Ascending aorta (tissue), 2 donors: ENCODE results near the gene GRM7. TPM values are rescaled to one million over a fixed set of nuclear protein-coding genes. Genes with fewer than 3 reads are reported as not detected.

Experiments used
- DNase-seq, 2 donors: peaks; one replicate each; pipeline ENCODE4 v3.0.0-alpha.2; 2019; ENCODE audit warnings: low spot score in 2 of 2
- H3K27ac ChIP-seq, 2 donors: fragments of 200-600 bp; sonication (generic); one replicate each; pipeline ENCODE4 v1.5.1; 2016 to 2017; ENCODE audit warnings: mild to moderate bottlenecking in 1 of 2
- H3K27me3 ChIP-seq: fragments of 200-600 bp; sonication (generic); one replicate; pipeline ENCODE4 v1.5.1; 2017
- H3K36me3 ChIP-seq, 2 donors: fragments of 200-600 bp; sonication (generic); one replicate each; pipeline ENCODE4 v1.5.1; 2016
- H3K4me1 ChIP-seq, 2 donors: fragments of 200-600 bp; sonication (generic); one replicate each; pipeline ENCODE4 v1.5.1; 2016 to 2017; ENCODE audit warnings: mild to moderate bottlenecking in 1 of 2
- H3K4me3 ChIP-seq, 2 donors: fragments of 200-600 bp; sonication (generic); one replicate each; pipeline ENCODE4 v1.5.1; 2016 to 2017; ENCODE audit warnings: mild to moderate bottlenecking in 1 of 2
- H3K9me3 ChIP-seq, 2 donors: fragments of 200-600 bp; sonication (generic); one replicate each; pipeline ENCODE4 v1.5.1; 2016
- intact Hi-C: fragments of 100-400 bp; cut with DNase I; formaldehyde crosslinking; loops from one replicate; pipeline ENCODE4 v1.15.1; 2023
- total RNA-seq: library from RNA; depleted of rRNA; stranded (reverse); fragments of >200 nt; gene quantifications from one replicate; pipeline ENCODE4 v1.1.0, GENCODE V29; 2016
- TF ChIP-seq, protein P1 (sequence below), 3 experiments: fragments of 200-600 bp in 2 of 3; fragments of 450-650 bp in 1 of 3; sonication (generic) in 2 of 3; IDR thresholded peaks; one replicate each; pipeline ENCODE4 v1.5.1; 2016 to 2019; ENCODE audit warnings: antibody characterized with exemption in 3 of 3, mild to moderate bottlenecking in 1 of 3, moderate library complexity in 1 of 3

GRM7 gene
- total RNA-seq, 1 donor from 2014 or later: 4.8 TPM

DNA sequence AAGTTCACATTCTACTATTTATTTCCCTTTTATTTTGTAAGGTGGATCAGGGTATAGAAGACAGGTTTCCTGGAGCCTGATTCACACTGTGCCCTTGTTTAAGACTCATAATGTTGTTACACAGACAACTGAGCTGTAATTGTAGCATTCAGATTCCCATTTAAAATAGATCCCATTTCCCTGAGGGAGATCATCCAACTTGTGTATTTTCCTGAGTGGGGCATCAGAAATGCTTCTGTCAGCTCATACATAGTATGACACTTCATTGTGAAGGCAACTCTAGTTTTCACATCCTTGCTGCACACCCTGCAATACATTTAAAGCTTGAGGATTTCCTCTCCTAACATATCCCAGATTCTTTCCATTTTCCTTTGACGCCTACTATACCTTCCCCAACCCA, 659.7 kb downstream of the GRM7 start:
- intact Hi-C loops: no loop called here
- no peak for DNase-seq
- TF ChIP-seq, protein P1, sequence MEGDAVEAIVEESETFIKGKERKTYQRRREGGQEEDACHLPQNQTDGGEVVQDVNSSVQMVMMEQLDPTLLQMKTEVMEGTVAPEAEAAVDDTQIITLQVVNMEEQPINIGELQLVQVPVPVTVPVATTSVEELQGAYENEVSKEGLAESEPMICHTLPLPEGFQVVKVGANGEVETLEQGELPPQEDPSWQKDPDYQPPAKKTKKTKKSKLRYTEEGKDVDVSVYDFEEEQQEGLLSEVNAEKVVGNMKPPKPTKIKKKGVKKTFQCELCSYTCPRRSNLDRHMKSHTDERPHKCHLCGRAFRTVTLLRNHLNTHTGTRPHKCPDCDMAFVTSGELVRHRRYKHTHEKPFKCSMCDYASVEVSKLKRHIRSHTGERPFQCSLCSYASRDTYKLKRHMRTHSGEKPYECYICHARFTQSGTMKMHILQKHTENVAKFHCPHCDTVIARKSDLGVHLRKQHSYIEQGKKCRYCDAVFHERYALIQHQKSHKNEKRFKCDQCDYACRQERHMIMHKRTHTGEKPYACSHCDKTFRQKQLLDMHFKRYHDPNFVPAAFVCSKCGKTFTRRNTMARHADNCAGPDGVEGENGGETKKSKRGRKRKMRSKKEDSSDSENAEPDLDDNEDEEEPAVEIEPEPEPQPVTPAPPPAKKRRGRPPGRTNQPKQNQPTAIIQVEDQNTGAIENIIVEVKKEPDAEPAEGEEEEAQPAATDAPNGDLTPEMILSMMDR (IDR thresholded peaks at IDR 0.05): no peak

DNA sequence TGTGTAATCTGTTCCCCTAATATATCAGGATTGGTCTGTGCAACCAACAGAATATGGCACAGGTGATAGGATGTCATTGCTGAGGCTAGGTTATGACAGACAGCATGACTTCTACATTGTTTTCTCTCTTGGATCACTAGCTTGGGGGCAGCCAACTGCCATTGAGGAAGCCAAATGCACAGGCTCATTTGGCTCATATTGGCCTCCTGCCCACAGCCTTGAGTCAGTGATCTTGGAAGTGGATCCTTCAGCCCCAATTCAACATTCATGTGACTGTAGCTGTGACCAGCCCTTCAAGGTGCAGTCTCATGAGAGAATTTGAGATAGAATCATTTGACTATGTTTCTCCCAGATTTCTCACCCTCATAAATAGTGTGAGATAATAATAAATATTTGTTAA, 675.6 kb downstream of the GRM7 start:
- intact Hi-C loops: no loop called here

More for the DNA sequence above, 659.7 kb downstream of the GRM7 start:
- H3K27me3 ChIP-seq: no peaks in the 10 kb centered on the region
- H3K9me3 ChIP-seq: peaks cover 0 to 6% of the 10 kb centered on the region in 2 donors
- H3K36me3 ChIP-seq: no peaks in the 10 kb centered on the region
- H3K4me1 ChIP-seq: peaks cover 0 to 10% of the 10 kb centered on the region in 2 donors
- no peak overlapping the region for H3K27ac ChIP-seq
- H3K4me3 ChIP-seq: no peak overlapping the region

DNA sequence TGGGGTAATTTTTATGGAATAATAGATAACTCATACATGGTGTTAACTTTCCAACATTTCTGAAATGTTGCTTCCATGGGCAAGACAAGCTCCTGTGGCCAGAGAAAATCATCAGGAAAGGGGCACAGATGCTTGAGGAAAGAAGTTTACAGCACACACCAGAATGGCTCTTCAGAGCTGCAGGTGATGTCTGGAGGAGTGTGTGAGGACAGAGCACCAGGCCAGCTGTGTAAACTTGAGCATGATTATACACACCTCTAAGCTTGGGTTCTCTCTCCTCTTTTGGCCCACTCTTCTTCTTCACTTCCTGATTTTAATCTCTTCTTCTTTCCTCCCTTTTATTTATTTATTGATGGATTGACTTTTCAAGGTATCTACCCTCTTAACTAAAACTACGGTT, 676.0 kb downstream of the GRM7 start:
- Histone ChIP-seq H3K27ac (no peak overlapping the region), H3K36me3 (no peaks in the 10 kb centered on the region), H3K4me3 (no peak overlapping the region), H3K9me3 (no peaks in the 10 kb centered on the region), H3K27me3 (no peaks in the 10 kb centered on the region), H3K4me1 (peaks cover 2 to 10% of the 10 kb centered on the region in 2 donors)
- intact Hi-C loops: no loop called here
- no peak for DNase-seq
- TF ChIP-seq, protein P1 (IDR thresholded peaks at IDR 0.05): no peak

More for the DNA sequence above, 675.6 kb downstream of the GRM7 start:
- Histone ChIP-seq H3K36me3 (no peaks in the 10 kb centered on the region), H3K9me3 (no peaks in the 10 kb centered on the region), H3K4me1 (peaks cover 2 to 10% of the 10 kb centered on the region in 2 donors), H3K27me3 (no peaks in the 10 kb centered on the region), H3K27ac (no peak overlapping the region), H3K4me3 (no peak overlapping the region)
- TF ChIP-seq, protein P1 (IDR thresholded peaks at IDR 0.05): no peak
- DNase-seq: peak; percentile 9 to 70

DNA sequence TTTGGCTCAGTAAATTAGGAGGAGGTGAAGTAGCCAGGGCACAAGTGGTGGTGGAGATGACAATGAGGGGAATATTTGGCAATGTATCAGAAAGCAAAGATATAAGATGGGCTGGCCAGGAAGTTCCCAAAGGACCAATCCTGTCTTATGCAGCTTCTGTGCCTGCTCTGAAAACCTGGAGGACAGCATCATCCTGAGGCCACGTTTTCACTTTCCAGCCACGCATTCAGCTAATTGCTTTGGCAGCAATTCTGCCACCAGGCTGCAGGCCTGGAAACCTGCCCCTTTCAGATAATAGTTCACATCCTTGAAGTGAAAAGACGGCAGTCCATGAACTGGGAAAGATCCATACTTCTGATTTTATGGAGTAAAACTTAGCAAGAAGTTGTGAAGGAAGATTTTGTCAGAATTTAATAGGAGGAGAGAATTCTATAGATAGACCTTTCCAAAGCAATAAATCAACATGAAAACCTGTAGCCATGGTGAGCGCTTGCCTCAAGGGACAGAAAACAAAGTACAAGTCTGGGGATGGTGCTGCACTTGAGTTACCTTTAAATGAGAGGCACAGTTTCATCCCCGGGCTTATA, 682.5 kb downstream of the GRM7 start:
- intact Hi-C loops: no loop called here
- no peak overlapping the region for H3K4me3 ChIP-seq
- H3K9me3 ChIP-seq: no peaks in the 10 kb centered on the region
- H3K4me1 ChIP-seq: peaks cover 0 to 2% of the 10 kb centered on the region in 2 donors
- H3K36me3 ChIP-seq: no peaks in the 10 kb centered on the region
- DNase-seq: no peak
- no peaks in the 10 kb centered on the region for H3K27me3 ChIP-seq
- TF ChIP-seq, protein P1 (IDR thresholded peaks at IDR 0.05): no peak
- no peak overlapping the region for H3K27ac ChIP-seq

DNA sequence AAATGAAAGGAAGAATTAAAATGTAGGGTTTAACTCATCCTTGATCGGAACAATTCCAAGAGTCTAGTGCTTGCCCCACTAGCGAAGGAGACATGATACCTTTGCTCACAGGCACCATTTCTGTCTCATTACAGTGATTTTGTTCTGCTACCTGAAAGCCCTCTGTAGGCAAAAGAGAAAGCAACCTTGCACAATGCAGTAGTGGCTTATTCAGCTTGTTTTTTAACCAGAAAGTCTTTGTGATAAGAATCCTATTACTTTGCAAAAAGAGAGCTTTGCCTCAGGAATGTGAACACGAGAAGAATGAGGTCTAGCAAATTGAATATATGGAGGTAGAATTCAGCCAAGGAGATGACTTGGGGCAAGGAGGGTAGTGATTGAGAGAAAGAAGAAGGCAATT, 684.4 kb downstream of the GRM7 start:
- no peaks in the 10 kb centered on the region for H3K27me3 ChIP-seq
- intact Hi-C loops: no loop called here
- peaks cover 0 to 5% of the 10 kb centered on the region in 2 donors for H3K4me1 ChIP-seq
- no peak overlapping the region for H3K4me3 ChIP-seq
- H3K9me3 ChIP-seq: no peaks in the 10 kb centered on the region
- no peak for DNase-seq
- H3K27ac ChIP-seq: no peak overlapping the region
- TF ChIP-seq, protein P1 (IDR thresholded peaks at IDR 0.05): no peak
- H3K36me3 ChIP-seq: no peaks in the 10 kb centered on the region

DNA sequence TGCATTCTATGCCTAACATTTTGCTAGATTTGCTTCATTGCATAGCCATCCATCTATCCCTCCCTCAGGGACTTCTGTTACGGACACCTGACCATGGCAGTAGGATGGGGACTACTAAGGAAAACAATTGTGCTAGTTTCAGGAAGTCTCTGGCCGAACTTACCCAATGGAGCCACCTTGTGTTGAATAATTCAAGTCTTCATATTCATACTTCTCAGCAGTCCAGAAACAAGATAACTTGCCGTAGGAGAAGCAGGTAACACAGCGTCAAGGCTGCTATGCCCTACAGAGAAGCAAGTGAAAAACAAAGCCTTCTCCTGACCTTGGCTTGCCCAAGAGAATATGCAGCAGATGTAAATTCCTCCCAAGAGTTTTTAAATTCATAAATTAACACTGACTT, 685.3 kb downstream of the GRM7 start:
- H3K27ac ChIP-seq: no peak overlapping the region
- H3K36me3 ChIP-seq: no peaks in the 10 kb centered on the region
- no peak for DNase-seq
- H3K4me1 ChIP-seq: peaks cover 0 to 5% of the 10 kb centered on the region in 2 donors
- H3K4me3 ChIP-seq: no peak overlapping the region
- intact Hi-C loops: no loop called here
- TF ChIP-seq, protein P1 (IDR thresholded peaks at IDR 0.05): peak in 1 of 3 experiments; percentile 40
- no peaks in the 10 kb centered on the region for H3K27me3 ChIP-seq
- H3K9me3 ChIP-seq: no peaks in the 10 kb centered on the region
